HG02588 (cell line): ENCODE measurements around the gene CBX1.
"Not testable (repeated sequence)": the region's sequence is repeated elsewhere in the genome, so short reads cannot be mapped to it uniquely, and the experiment has no call there.

Experiments
- ATAC-seq: cut with Tn5 transposase; IDR thresholded peaks from one replicate; pipeline ENCODE4 v1.9.1; 2021; ENCODE audit warnings: mild to moderate bottlenecking, moderate library complexity; ENCODE audit not compliant: unreplicated experiment

Gene CBX1

DNA sequence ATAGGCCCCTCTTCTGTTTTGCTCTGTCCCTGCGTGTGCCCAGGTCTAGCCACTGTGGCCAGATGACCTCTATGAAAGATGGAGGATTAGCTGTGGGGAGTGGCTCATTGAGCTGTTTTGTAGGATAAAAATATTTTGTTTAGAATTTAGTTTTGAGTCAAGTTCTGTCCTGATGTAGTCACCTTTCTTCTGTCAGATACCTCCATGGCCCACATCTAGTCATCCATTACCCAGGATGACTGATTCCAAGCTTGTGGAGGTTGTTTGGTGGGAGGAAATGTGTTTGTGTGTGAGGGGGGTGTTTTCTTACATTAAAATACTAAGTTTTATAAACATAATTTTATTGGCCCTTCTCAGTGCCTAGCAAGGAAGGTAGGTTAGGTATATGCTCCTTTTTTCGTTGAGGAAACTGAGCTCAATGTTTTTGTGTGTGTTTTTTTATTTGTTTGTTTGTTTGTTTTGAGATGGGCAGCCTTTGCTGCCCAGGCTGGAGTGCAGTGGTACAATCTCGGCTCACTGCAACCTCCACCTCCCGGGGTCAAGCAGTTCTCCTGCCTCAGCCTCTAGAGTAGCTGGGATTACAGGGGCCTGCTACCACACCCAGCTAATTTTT is 22.6 kb upstream of the CBX1 start:
- ATAC-seq: no peak

DNA sequence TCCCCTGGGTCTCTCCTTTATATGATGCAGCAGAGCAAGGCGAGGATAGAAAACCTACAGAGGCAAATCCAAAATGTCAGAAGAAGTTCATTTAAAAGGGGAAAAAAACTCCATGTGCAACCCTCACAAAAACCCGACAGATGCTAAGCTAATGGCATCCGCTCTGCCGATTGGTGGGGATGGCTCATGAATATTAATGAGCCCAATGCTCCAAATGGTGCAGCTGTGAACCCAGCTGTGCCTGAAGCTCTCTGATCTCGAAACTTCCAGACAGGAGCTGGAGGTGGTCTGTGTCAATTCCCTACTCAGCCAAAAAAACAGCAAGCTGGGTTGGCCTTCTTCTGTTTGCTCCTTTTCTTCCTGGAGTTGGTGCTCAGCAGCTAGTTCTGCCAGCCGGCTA is 21.8 kb upstream of the CBX1 start:
- no peak for ATAC-seq

DNA sequence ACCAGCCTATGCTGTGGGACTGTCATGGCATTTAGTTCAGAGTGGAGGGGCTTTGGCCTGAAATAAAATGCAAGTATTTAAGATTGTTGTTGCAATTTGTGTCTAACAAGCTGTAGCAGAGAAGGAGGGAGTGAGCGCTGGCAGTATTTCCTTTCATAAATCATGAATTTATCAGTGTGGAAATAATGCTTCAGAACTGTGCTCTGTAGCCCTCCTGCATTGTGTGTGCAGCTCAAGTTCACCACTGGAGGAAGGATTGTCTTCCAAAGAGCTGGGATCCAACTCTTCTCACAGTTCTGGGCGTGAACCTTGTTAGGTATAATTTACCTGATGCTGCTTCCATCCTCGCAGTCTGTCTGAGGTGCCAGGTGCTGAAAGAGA is 21.4 kb upstream of the CBX1 start:
- ATAC-seq: no peak

DNA sequence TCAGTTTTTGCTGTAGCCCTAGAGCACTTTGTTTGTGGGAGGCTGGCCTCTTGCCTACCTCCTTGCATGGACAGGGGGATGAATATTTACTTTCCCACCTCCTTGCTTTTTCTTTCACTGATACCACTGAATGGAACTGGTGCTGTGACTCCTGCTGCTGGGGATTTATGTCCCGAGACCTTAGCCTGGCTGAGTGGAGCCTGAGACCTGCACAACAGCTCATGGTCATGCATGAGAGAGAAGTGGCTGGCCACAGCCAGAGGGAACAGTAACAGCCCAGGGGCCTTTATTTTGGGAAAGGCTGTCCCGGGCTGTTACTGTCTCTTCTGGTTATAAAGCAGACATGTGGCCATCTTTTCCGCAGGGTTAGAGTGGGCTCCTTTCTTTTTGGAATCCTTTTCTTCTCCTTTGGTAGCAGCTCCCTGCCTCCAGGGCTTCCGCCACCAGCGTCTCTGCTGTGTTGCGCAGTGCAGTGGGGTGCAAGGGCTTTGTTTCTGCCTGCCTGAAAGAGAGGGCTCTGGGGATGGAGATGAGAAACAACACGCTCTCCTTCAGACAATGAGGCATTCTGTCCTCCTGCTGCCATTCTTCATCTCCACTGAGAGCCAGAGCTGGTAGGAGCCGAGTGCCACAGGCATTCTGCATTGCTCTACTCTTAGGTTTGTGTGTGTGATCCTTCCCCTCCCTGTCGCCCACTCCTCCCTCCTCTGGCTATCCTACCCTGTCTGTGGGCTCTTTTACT is 20.8 kb upstream of the CBX1 start:
- ATAC-seq: no peak

DNA sequence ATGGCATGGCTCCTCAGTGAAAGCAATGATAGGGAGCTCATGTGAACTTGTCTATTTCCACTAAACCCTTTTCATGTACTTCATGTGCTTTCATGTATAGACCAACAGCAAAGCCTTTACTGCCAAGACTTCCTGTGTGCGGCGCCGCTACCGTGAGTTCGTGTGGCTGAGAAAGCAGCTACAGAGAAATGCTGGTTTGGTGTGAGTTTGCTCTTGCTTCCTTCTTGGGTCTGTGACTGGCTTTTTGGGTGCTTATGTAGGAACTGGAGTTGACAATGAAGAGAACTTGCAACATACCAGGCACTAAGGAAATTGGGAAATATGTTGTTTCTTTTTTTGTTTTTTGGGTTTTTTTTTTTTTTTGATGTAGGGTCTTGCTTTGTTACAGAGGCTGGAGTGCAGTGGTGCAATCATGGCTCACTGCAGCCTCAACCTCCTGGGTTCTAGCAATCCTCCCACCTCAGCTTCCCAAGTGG is 12.0 kb upstream of the CBX1 start:
- ATAC-seq: no peak

DNA sequence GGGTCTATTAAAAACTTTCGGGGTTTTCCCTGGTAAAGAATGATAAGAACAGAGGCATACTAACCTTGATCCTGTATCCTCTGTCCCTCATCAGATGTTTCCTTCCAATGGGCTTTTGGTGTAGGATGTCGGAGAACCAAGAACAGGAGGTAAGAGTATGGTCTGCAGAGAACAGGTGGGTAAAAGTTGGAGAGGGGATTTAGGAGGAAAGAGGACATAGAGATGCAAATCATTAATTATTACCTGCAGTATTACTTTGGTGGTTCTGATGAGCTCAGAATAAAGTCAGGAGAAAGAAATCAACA is 10.6 kb upstream of the CBX1 start:
- no peak for ATAC-seq

DNA sequence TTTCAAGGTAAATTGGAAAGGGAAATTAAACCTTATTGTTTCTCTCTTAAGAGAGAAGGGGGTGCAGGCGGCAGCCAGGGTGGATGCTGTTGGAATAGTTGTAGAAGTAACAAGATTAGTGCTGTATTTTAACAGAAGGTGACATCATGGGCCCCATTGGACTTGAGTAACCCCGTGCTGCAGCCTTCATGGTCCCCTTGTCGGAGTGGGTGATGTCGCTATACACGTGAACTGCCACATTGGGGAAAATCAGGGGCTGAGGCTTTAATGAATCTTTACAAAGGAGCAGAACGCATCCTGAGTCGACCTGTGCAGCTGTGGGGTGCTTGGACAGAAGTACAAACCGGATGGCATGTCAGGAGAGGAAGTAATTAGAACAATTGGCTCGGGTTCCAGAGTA is 9.5 kb upstream of the CBX1 start:
- ATAC-seq: no peak

DNA sequence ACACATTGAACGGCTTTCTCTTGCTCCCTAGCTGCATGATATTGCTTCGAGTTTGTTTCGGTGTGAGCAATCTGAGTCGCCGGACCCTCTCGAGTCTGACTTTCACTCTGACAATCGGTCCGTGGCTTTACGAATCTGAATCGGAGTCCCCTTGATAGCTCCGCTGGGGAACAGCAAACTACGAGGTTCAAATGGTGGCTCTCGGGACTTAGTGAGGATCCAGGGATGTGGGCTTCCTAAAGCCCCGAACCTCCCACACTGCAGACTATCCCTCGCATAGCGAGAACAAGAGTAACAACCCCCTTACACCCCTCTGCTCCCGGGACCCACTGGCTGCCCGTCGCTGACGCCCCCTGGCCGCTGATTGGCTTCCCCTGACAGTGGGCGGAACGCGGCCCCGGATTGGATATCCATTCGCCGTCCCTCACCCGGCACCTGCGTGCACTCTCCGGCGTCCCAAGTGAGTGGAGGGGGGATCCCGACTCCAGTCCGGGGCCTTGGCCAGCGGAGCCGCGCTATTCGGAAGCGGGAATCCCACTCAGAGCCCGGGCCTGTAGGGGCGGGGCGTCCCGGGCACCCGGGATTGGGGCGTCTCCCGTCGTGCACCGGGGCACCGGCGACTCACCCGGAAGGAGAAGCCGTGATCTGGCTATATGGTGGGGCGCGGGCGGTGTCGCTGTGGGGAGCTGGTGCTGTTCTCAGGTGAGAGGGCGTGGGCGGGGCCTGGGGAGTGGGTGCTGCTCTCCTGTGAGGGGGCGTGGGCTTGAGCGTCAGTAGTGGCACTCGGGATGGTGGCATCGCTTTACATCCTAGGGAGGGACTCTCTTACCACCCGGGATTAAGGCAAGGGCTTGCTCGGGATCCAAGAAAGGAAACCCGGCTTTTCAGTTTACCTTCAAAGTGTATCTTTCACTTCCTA is 6.1 kb upstream of the CBX1 start, which contains the start of gene SNX11:
Gene SNX11 (plus strand): TSS at position 630 of the 919 bp plus-strand sequence. CDS start 4,278 bp downstream, outside the sequence.
- ATAC-seq: peak; percentile 75

DNA sequence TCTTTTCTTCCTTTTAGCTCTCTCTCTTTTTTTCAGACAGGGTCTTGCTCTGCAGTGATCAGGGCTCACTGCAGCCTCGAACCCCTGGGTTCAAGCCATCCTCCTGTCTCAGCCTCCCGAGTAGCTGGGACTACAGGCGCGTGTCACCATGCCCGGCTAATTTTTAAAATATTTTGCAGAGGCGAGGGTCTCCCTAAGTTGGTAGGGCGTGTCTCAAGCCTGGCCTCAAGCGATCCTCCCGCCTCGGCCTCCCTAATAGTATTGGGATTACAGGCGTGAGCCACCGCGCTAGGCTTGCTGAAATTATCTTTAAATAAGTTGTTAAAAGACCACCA is 5.5 kb upstream of the CBX1 start:
- no peak for ATAC-seq

DNA sequence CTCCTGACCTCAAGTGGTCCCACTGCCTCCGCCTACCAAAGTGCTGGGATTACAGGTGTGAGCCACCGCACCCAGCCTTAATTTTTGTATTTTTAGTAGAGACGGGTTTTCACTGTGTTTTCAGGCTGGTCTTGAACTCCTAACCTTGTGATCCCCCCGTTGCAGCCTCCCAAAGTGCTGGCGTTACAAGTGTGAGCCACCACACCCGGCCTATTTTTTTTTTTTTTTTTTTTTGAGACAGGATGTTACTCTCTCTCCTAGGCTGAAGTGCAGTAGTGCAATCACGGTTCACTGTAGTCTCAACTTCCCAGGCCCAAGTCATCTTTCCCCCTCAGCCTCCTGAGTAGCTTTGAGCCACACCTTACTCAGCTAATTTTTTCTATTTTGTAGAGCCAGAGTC is 3.2 kb upstream of the CBX1 start:
- no peak for ATAC-seq

DNA sequence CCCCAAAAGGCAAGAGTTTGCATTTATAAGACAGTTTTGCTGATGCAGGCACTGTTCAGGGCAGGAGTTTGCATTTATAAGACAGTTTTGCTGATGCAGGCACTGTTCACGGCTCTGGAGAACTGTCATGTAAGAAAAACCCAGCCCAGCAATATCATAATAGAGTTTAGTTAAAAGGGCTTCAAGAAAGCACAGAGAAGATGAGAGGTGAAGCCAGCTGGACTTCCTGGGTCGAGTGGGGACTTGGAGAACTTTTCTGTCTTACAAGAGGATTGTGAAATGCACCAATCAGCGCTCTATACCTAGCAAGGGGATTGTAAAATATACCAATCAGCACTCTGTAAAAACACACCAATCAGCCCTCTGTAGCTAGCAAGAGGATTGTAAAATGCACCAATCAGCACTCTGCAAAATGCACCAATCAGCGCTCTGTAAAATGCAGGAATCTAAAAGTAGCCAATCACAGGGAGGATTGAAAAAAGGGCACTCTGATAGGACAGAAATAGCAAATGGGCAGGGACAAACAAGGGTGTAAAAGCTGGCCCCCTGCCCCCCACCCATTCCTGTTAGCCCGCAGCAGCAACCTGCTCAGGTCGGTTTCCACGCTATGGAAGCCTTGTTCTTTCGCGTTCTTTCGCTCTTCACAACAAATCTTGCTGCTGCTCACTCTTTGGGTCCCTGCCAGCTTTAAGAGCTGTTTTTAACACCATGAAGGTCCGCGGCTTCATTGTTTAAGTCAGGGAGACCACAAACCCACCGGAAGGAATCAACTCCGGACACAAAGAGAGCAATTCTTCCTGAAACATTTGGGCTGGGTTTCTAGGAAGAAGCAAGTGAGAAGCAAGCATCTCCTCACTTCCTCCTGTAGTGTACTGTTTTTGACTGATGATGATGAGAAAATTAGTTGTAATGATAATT is 1.8 kb upstream of the CBX1 start:
- no peak for ATAC-seq

DNA sequence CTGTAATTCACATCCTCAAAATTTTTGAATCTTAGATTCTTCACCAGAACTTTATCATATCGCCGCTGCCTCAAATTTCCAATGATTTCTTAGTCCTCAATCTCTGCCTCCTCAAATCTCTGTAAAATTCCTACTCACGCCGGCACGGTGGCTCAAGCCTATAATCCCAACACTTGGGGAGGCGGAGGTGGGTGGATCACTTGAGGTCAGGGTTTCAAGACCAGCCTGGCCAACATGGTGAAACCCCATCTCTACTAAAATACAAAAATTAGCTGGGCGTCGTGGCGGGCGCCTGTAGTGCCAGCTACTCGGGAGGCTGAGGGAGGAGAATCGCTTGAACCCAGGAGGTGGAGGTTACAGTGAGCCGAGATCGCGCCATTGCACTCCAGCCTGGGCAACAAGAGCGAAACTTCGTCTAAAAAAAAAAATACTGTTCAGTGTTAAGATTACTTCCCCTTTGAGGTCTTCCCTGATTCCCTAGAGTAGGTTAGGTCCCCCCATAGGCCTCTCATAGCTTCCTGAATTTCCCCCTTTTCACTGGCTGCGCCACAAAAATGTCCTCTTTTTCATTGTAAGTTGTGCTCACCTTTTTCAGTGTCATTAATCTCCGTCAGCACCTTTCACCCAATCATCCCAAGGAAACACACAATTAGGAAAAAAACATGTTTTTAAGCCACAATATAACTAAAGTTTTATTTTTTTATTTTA is 919 bp upstream of the CBX1 start:
- ATAC-seq: no peak

DNA sequence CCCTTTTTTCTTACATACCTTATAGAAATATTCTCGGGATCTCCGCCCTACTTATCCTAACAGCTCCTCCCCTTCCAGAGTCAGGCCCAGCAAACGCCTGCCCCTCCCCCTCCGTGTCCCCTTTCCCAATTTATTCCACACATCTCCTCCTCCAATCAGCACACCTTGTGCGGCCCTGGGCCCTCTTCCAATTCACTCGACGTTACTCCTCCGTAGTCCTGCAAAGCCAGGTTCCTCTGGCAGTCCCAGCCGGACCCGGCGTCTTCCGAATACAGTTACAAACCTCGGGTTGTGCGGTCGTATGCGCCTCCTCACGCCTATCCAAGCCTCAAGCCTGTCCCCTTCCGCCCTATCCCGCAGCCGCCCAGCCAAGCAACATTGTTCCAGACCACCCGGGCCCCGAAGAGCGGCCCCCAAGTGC is 677 bp downstream of the CBX1 start:
- no peak for ATAC-seq

DNA sequence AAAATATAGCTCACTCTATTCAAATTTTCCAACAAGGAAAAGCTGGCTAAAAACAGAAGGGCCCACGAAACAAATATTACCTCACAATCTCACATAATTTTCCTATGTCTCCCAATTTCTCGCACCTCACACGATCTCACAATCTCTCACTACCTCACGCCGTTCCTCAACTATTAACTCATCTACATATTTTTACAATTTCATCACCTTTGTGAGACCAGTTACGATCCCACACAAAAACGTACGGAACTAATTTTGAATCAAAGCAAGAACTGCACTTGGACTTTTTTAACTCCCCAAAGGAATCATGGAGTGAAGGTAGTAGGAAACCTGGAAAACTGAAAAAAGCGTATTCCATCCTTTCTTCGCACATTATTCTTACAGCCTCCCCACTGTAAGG is 1.1 kb downstream of the CBX1 start:
- ATAC-seq: no peak

DNA sequence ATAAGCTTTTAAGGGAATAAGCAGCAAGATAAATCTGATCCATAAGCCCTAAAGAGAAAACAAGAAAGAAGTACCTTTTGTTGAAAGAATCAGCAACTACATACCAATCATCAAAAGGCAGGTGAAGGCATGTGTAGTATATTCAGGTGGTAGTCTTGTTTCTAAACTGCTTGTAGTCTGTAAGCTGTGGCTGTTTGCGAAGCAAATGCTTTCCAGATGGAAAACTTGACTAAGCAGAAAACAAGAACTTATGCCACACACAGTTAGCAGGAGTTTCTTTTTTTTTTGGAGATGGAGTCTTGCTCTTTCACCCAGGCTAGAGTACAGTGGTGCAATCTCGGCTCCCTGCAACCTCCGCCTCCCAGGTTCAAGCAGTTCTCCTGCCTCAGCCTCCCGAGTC is 5.7 kb downstream of the CBX1 start:
- no peak for ATAC-seq

DNA sequence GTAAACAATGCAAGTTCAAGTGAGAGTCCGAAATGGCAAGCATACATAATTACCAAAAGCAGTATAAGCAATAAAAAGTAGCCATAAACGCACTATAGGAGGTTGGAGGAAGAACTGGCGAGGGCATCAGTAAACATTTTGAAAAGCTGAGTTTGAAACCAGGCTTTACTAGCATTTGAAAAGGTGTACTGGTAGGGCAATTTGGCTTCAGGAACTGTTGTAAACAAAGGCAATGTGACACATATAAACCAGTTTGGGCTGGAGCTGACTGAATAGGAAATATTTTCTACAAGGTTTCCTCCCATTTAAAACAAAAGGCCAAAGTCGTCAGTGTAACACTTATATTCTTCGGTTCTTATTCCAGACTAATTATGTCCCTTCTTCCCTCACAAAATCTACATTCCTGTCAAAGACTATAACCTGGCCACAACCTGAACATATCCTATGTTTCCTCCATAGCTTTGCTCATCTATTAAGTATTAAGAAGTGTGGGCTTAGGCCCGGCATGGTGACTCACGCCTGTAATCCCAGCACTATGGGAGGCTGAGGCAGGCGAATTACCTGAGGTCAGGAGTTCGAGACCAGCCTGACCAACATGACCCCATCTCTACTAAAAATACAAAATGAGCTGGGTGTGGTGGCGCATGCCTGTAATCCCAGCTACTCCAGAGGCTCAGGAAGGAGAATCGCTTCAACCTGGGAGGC is 7.8 kb downstream of the CBX1 start:
- no peak for ATAC-seq

DNA sequence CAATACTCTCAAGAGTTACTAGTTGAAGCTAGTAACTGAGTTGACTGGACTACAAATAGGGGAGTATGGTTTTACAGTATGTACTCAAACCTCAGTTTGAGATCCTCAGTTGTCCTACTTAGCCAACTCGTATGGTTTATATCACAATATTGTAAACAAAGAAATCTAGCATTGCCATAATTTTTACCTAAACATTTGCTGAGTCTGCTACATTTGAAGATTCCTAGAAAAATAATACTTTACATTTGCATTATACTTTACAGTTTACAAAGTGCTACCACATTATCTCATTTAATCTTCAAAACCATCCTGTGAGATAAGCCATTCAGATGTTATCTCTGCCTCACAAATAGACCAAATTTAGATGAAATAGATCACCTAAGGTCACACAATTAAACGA is 16.3 kb downstream of the CBX1 start:
- ATAC-seq: no peak

DNA sequence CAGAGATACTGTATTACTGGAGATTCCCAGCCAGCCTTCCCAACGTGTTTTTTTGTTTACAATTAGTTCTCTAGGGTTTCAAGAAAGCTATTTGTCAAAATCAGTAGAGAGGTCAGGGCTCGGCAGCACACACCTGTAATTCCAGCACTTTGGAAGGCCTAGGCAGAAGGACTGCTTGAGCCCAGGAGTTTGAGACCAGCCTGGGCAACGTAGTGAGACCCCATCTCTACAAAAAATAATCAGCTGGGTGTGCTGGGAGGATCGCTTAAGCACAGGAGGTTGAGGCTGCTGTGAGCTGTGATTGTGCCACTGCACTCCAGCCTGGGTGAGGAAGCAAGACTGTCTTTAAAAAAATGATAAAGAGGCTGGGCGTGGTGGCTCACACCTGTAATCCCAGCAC is 19.4 kb downstream of the CBX1 start:
- ATAC-seq: no peak

DNA sequence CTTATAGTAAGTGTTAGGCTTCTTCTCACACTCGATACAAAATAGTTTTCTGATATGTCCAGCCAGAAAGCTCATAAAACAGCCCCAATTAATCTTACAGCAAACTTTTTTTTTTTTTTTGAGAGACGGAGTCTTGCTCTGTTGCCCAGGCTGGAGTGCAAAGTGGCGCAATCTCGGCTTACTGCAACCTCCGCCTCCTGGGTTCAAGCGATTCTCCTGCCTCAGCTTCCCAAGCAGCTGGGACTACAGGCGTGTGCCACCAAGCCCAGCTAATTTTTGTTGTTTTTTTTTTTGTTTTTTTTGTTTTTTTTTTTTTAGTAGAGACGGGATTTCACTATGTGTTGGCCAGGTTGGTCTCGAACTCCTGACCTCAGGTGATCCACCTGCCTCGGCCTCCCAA is 24.1 kb downstream of the CBX1 start:
- not testable (repeated sequence) for ATAC-seq
